SK-N-MC (cell line): ENCODE data around the gene BOLL.

Source experiments
- EZH2 ChIP-seq: fragments of 200-600 bp; sonication (generic); IDR thresholded peaks from one replicate; pipeline ENCODE4 v1.6.1; 2017; ENCODE audit warnings: antibody characterized with exemption
- POLR2AphosphoS5 ChIP-seq: IDR thresholded peaks from 2 replicates; pipeline ENCODE4 v1.6.1; 2012; ENCODE audit warnings: mild to moderate bottlenecking, low read depth, low read length, borderline replicate concordance

- TF ChIP-seq EZH2 (no peak), POLR2AphosphoS5 (no peak)
Observed at GRCh38 chr2:197786010-197786877, 1.1 kb upstream of the BOLL start.
